DMS 273 treated with DMSO at 0.1 percent for 48 hours (cell line): ENCODE measurements around the gene NEK10.
"Not testable (repeated sequence)": the region's sequence is repeated elsewhere in the genome, so short reads cannot be mapped to it uniquely, and the experiment has no call there.

Experiments used
- DNase-seq: peaks from one replicate; lab custom pipeline; 2025; lab: John Stamatoyannopoulos, UW

Gene NEK10

DNA sequence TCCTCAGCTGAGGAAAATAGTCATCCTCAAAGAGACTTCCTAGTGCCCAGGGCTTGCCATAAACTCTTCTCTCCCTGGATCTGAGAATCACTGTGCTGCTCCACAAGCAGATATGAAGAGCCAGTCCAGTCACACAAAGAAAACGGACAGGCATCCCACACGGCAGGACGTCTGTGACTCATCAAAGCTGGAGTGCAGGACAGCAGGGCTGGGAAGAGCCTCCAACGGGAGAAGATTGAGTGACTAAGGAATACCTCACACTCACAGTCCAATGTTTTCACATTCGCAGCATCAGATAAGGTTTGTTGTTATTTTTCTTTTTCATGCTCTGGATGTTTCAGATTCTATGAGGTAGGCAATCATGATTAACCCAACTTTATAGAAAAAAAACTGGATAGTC lies 57.8 kb downstream of the NEK10 start:
- no peak for DNase-seq

DNA sequence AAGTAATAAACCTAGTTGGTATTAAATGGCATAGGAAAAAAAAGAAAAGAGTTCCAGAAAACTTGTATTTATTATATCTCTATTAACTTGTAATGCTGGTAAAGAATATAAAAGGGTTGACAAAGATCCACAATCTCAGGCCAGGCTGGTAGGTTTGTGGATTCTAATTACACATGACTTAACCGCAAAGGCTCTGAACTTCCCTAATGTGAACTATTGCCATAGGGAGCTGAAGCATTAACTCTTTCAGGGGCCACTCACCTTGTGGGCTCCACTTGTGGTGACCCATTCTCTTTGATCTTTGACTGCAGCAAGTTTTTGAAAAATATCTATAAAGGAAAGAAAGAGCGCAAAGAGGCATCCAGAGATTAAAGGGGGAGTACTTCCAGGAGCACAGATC lies 58.5 kb downstream of the NEK10 start:
- no peak for DNase-seq

DNA sequence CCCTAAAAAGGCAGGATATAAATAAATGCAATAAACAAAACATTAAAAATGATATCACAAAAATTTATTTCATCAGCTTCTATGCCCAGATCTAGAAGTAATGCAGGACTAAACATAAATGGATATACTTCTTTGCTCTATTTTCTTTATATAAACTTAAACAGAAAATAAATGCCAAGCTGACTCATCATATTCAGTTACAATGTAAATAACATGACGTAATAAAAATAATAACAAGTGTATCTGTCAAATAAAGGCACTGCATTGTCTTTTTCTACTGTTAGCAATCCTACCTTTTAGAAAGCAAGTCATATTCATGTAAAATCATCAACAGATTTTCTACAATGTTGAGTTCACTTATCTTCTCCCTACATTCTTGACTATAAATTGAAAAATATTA lies 61.6 kb downstream of the NEK10 start:
- DNase-seq = no peak

DNA sequence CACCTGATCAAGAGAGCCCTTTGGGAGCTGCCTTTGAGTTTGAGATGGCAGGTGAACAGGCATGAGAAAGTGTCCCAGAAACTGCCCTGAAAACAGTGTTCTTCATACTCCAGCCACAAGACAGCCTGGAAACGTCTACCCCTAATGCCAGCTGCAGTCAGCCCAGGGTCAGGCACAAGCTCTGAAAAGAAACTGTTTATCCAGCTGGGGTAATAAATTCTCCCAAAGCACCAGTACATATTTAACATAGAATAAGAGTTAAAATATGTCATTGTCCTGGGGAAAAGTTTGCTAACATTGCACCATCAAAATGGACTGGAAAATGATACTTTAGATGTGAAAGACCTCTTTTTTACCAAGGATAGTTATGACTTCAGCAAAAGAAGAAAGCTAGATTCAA lies 66.3 kb downstream of the NEK10 start:
- DNase-seq = no peak

DNA sequence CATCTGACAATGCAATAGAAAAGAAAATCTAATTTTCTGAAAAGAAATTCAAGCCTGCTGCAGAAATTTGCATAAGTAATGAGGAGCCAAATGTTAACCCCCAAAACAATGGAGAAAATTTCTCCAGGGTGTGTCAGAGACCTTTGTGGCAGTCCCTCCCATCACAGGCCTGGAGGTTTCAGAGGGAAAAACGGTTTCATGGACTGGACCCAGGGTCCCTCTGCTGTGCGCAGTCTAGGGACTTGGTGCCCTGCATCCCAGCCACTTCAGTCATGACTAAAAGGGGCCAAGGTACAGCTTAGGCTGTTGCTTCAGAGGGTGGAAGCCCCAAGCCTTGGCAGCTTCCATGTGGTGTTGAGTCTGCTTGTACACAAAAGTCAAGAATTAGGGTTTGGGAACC lies 70.2 kb downstream of the NEK10 start:
- DNase-seq = not testable (repeated sequence)

DNA sequence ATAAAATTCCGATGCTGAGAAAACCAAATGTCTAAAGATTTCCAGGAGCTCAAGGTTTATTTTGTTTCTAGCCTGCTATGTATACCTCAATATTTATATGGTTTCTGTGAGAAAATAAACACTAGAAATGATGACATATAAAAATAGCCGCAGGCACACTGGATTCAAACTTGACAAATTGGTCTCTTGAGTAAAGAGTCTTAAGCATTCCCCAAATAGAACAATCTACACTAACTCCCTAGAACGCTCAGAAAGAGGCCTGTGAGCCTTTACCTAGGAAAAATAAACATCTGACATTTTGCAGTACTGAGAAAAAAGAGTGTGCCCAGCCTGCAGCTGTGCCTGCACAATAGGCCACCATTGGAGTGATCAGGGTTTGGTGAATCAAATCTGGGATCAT lies 75.2 kb downstream of the NEK10 start:
- no peak for DNase-seq

DNA sequence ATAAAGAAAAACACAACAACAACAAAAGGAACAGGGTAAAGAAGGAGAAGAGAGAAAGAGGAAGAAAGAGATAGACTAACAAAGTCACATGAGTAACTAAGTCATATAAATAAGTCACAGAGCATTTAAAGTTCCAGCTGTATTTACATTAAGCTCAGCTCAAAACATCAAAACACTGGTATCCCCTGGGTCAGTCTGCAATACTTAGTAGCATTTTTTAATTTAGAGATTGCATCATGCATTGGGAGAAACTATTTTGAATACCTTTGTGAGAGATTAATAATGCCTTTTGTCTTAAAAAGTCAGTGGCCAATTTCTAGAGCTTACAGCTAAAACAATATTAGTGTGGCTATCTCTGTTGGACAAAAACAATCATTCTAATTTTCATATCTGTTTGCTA lies 78.4 kb downstream of the NEK10 start:
- no peak for DNase-seq

DNA sequence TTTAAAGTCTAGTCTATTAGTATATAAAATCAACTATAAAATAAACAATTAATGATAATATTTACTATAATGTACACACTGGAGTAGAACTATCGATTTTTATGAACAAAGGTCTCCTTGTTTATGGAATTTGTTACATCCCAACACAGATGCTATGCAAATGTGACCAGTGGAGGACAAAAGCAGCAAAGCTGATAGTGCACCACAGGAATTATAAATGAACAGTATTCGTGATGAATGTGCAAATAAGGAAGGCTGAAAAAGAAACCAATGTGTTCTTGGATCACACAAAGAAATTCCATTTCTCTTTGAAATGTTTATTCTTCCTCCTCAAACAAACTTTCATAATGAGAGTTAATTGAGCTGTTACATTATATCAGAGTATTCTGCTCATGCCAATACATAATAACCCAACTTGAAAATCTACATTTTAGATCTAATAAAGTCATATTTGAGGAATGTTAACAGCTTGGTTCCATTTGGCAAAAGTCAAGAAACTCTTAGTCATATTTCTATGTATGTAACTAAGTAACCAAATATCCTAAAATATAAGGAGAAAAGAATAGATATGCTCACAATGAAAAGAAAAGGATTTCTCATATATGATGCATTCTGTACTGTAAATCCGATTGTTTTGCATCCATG lies 79.3 kb downstream of the NEK10 start:
- no peak for DNase-seq

DNA sequence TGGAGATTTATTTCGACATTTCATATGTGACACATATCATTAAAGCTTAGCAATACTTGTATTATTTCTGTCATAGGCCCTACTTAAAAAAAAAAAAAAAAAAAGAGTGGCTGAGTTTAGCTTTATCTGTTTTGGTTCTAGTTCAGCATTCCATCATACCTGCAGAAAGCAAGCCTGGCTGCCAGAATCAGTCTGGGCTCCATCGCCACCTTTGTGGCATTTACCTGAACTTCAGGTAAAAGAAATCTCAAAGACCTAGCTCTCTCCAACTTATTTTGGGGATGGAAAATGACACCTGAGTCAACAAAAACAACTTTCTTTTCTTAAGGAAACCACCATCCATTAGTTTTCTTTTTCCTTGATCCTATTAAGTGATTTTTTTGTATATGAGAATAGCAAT lies 82.1 kb downstream of the NEK10 start:
- DNase-seq = no peak

DNA sequence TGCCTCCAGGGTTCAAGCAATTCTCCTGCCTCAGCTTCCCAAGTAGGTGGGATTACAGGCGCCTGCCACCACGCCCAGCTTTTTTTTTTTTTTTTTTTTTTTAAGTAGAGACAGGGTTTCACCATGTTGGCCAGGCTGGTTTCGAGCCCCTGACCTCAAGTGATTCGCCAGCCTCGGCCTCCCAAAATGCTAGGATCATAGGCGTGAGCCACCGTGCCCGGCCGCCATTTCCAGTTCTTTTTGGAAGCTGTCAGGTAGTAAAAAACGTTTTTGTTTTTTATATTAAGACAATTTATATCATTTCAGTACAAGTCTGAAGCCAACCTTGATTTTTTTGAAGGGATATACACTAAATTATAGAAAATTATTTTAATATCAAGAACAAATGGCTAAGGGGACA lies 82.7 kb downstream of the NEK10 start:
- not testable (repeated sequence) for DNase-seq

DNA sequence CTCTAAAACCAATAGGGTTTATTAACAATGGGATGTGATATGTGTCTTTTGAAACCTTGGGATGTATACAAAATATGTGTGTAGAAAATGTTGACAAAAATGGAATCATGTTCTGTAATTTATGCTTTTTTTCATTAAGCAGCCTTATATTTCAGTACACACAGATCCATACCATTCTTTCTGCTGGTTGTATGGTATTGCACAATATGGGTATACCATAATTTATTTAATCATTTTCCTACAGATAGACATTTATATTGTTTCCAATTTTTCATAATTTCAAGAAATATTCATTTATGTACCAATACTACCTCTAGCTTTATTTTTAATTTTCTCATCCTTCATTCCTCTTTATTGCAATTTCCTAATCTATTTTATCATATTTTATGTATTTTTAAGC lies 83.5 kb downstream of the NEK10 start:
- no peak for DNase-seq

DNA sequence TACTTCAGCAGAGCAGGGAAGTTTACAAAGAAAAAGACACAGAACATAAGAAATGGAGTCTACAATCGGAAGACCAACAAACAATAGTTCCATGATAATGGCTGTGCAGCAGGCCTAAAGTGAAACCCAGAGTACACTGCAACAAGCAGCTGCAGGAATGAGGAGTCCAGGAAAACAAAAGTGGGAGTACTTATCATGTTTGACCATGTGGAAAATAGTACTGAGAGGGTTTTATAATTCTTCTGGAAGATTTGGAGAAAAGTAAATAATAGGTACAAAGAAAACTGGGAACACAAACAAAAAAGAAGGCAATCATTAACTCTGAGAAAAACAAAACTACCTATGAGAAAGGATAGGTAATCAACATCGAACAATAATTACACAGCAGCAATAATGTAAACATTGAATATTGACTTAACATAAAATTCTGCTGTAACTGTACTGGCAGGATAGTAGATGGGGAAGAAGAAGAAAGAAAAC lies 87.5 kb downstream of the NEK10 start:
- no peak for DNase-seq

DNA sequence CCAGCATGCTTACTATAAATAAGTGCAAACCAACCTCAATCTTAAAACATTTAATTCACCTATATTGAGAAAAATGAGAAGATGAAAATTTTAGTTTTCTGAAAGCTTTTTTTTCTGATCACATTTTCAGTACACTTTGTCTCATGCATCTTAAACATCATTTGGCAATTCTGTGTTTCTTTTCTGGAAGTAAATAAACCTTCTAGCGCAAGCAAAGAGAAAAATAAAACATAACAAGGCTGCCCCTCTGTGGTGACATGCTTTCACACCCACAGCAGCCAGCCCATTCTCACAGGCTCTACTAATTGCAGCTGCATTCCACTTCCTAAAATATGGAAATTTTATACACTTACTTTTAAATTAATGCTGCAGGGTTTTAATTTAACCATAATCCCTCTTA lies 90.1 kb downstream of the NEK10 start:
- DNase-seq = no peak

DNA sequence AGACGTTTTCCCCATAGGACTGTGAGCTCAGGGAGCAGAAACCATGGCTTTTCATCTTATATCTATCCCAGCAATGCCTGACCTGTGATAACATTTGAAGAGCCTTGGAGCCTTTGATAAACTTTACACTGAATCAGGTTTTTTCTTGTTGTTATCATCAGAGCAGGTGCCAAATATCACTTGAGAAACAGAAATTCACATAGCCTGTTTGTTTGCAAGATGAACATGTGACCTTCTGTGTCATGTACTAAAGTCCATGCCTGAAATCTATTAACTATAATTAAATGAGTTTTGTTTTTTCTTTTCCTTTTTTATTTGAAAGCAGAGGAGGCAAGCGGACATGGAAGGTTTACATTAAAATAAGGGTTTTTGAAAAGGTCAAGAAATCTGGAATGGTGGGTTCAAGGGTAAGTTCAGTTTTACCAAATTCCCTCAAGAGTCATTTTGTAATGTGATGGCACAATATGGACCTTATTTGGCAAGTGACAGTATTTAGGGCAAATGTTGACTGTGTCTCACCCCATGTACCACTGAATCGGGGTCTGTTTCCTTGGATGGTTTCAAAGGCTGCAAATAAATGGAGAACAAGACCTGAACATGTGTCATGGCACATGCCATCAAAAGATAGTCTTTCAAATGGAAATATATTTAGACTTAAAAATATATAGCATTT lies 90.7 kb downstream of the NEK10 start:
- no peak for DNase-seq

DNA sequence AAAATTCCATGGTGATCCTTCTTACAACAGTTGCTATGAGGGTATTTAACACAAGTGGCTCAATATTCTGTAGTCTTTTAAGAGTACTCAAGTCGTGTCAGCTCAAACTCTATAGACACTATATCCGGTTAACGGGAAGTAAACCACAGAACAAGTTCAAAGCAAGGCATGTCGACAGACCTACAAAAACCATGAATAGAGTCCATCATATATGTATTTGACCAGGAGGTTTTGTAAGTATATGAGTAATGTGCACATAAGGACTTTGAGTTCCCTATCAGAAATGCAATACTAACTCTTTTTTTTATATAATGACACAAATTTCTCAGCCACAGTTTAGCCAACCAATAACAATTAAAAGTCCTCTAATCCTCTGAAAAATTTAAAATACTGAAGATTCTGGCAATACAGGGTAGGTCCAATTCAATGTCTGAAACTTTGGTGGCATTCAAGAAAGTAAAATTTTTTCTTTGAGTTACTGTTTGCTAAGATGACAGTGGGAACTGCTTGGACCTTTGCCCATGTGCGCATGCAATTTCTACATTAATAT lies 93.7 kb downstream of the NEK10 start:
- no peak for DNase-seq

DNA sequence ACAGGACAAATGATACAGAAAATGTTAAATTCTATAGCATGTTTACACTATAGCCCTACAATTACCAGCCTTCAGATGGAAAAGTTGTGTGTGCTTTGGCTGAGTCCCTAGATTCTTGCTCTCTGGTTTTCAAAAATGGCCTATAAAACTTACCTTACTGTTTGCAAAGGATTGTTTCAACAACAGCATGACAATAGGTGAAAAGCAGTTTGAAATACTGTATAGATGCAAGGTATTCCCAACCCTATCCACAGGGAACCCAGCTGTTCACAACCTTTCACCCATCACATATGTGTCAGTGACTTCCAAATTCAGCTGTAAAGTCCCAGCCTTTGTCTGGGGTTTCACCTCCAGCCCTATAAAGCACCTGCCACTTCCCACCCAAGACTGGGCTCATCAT lies 97.3 kb downstream of the NEK10 start:
- DNase-seq = no peak

DNA sequence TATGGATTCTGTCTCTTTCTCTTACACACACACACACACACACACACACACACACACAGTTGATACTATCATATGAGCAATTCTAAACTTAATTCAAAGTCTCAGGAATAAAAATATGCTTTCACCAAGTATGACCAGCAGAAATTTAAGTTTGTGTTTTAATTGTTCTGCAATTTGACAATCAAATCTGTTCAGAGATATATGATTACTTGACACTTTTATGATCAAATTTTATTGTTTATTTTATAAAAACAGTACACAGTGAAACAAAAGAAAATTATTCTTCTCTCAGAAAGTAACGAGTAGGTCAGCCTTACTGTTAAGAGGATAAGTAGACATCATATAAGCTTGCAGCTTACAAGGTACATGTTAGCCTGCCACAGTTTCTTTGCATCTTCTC lies 114.3 kb downstream of the NEK10 start:
- DNase-seq = no peak

DNA sequence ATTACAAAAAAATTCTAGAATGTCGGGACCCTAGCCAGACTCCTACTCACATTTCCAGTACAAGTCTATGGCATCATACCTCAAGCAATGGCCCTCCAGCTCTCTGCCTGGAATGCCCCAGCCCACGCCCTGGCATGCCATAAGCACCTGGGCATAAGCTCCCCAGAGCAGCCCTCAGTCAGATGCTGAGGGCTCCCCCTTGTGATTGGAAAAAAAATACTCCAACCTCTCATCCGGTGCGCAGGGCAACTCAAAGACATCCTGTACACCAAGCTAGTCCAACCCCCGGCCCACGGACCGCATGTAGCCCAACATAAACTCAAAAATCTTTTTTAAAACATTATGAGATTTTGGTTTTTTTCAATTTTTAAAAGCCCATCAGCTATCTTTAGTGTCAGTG lies 115.4 kb downstream of the NEK10 start:
- DNase-seq = no peak

DNA sequence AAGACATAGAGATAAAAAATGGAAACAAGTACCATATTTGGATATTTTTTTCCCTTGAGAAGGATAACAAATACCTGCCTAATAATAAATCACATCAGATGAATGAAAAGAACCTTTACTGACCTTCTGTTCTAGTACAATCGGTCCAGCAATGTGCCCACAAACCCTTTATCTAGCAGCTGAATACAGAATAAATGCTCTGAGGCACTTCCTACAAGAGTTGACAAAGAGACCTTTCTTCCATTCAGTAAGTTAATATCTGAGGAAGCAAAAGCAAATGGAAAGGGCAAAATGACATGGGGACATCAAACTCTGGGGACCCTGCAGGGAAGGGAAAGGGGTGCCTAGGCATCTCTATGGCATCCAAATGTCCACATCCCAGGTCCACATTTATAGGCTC lies 115.8 kb downstream of the NEK10 start:
- no peak for DNase-seq

DNA sequence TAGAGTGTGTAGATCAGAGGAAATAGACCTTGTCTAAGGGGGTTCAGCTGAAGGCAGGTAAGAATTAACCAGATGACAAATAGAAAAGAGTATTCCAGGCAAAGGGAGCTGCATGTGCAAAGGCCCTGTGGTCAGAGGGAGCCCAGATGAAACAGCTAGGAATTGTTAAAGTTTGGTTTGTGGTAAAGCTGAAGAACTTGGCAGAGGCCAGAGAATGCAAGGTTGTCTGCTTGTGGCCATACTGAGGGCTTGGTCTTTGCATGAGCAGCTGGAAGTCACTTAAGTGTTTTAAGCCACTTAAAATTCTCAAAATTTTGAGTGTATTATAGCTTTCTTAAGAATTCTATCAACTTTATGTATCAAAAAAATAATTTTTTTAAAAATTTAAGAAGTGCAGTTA lies 116.5 kb downstream of the NEK10 start:
- DNase-seq = no peak

DNA sequence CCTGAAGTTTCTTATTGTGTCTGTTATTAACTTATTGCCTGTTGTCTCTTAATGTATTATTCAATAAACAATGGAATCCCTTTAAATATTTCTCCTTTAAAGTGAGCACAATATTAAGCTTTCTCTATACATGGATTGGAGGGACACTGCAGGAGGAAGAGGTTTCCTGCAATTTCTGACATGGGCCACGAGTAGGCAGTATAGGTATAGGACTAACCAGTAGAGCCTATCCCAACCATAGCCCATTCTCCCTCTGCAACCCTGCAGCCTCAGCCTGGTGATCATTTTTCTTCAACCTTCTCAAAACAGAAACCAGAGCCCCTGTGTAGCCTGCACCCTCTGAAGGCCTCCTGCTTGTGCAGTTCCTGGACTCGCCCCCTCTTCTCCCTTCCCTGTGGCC lies 124.8 kb downstream of the NEK10 start:
- DNase-seq = no peak

DNA sequence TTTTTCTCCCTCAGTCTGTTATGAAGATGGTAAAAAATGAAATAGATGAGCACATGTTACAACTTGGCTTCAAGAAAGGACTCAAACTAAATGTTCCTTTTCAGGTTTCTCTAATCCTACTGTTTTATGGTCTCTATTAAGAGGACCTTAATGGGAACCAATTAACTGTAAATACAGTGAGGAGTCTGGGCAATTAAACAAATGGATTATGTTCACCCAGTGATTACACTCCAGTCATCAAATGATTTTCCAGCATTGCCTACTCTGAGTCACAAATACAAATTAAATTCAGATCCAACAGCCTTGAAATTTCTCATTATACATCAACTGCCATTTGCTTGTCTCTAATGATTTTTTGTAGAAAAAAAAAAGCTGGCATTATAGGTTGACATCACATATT lies 129.2 kb downstream of the NEK10 start:
- DNase-seq = no peak

DNA sequence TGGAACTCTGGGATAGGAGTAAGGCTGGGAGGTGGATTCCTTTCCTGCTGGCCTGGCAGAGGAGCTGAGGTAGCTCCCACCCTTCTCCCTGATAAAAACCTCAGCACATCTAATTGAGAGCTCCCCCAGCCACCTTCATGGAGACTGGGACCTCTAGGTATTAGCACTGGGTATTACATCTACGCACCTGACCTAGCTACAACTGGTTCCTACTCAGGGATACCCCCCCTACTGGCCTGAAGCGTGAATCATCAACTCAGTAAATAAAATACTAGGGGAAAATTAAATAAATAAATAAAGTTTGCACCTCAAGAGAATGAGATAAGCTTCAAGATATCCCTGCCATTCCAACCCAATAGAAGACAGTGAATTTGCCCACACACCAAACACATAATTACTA lies 140.4 kb downstream of the NEK10 start:
- DNase-seq = no peak

DNA sequence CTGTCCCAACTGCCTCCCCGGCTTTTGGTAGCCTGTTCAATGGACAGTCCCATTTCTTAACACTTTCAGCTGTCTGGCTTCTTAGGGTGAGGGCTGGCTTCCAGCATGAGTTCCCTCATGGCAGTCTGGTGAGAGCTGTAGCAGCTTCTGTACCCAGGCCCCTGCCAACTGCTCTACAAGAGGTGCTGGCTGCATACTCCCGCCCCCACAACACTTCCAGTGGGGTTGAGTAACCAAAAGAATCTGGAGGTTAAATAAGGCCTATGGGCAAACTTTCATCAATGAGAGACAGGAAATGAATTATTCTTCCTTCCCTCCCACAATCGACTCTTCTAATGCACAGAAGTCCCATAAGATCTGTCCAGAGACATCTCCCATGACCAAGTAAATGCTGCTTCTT lies 145.0 kb downstream of the NEK10 start:
- DNase-seq = no peak
